GM19351 (cell line): Measurements from ENCODE around the gene TRPV5.

Experiments
- ATAC-seq: cut with Tn5 transposase; IDR thresholded peaks from one replicate; pipeline ENCODE4 v1.9.1; 2021; ENCODE audit warnings: mild to moderate bottlenecking, moderate library complexity; ENCODE audit not compliant: unreplicated experiment

The TRPV5 gene

DNA sequence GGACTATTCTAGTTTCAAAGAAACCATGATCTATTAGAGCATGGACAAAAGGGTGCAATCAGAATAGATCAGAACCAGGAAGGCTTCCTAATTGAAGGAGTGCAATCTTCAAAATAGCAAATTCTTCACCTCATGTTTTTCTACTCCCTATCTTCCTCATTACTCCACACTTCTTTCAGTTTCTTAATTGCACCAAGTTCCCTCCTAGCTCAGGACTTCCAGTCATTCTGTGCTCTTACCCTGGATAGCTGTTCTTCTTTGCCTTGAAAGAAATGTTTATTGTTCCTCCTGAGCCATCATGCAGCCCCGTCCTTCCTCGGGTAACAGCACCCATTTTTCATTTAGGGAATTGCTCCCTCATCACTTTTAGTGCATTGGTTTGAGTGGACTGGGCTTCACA lies 23.1 kb downstream of the TRPV5 start:
- ATAC-seq = no peak

GRCh38 chr7:142910031-142910433 lies 23.5 kb downstream of the TRPV5 start:
- no peak for ATAC-seq

DNA sequence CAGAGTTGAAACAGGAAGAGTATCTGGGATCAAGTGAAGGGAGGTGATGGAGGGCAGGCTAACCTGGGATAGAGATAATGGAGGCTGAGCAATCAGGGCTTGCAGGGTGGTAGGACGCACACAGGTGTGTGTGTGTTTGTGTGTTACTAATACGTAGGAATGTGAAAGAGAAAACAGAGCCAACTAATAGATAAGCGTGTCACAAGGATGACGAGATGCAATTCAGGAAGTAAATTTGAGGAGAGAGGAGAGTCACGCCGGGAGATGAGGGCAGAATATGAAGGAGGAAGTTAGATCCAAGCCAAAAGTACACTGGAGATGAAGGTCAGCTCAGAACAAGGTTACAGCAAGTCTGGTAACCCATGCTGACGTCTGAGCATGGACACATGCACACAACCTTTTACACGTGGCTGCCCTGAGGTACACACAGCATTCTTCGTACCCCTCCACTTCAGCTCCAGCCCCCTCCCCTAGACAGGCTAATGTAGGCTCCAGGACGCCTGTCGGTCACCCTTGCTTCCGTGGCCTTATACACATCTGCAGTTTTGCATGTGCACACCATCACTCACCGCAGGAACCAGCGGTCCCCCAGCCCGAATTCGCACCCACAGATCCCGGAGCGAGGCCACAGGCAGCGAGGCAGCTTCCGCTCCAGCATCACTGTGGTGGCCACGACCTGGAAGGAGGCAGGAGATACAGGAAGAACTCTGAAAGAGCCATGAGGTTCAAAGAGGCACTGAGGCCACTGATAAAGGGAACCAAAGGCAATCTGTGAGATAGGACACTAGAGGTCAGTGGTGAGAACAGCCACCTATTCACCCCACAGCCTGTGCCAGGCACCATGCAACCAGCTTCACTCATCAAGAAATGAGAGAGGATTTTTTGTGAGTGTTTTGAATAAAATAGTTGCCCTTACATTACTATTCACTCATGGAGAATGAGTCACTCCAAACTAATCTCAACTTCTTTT lies 24.3 kb downstream of the TRPV5 start:
- peak; percentile 59 for ATAC-seq

- no peak for ATAC-seq
Measured at GRCh38 chr7:142908290-142908689, 25.3 kb downstream of the TRPV5 start.

DNA sequence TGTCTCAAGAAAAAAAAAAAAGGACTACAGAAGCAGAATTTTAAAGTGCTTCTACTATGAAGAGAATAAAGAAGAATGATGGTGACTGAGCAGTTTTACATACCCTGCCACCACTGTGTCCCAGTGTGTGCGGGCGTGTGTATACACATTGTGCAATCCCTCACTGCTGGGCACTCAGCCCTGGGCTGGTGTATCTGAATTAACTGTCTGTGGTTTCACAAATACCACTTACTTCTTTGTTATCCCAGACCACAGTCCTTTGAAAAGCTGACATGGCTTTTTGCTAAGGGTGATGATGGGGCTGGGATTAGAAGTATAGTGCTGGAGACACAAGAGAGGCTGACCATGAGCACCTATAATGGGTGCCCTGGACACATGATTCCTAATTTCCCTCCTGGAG lies 26.9 kb downstream of the TRPV5 start:
- ATAC-seq = no peak

- no peak for ATAC-seq
Measured at GRCh38 chr7:142905759-142906158, 27.8 kb downstream of the TRPV5 start.

DNA sequence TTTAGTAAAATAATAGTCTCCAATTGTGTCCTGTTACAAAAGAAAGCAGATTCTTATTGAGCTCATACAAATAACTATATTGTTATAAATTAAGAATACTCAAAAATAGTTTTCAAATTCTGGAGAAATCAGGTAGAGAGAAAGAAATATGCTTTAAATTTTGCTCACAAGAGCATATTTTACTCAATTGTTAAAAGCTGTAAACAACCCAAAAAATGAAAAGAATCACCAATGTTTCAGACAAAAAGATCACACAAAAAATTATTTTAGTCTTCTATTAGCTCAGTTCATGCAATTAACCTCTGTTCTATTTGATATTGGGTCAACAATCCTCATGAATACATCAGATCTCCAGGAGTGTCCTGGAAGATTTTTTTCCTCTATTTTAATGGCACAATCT lies 29.4 kb downstream of the TRPV5 start:
- no peak for ATAC-seq

DNA sequence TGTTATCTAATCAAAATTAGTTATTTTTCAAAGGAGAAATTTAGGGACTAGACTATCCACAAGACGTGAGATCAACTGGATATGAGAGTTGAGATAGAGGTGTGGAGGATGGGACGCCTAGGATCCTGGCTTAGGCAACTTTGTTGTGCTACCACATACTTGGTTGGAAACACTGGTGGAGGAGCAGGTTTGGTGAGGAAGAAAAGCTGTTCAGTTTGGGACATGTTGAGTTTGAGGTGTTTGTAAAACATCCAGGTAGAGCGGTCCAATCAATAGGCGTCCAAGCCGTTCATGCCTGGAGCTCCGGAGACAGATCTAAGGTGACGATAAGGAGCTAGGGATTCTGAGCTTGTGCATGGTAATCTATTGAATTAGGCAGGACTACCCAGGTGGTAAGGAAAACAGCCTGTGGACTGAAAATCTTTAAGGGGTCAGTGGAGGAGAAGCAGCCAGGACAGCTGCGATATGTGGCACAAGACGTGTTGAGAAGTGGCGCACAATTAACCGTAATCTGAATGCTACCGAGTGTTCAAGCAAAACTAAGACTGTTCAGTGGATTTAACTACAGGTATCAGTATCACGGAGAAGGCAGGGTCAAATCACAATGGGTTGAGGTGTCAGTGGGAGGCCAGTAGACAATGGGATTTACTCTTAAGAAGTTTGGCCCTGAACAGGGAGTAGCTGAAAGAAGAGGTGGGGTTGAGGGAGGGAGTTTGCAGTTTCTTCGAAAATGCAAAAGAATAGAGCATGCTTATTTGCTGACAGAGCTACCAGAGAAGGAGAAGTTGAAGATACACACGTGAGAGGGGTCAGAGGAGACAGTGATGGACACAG lies 31.9 kb downstream of the TRPV5 start:
- ATAC-seq = no peak

- ATAC-seq = no peak
Measured at GRCh38 chr7:142899661-142900060, 33.9 kb downstream of the TRPV5 start.

DNA sequence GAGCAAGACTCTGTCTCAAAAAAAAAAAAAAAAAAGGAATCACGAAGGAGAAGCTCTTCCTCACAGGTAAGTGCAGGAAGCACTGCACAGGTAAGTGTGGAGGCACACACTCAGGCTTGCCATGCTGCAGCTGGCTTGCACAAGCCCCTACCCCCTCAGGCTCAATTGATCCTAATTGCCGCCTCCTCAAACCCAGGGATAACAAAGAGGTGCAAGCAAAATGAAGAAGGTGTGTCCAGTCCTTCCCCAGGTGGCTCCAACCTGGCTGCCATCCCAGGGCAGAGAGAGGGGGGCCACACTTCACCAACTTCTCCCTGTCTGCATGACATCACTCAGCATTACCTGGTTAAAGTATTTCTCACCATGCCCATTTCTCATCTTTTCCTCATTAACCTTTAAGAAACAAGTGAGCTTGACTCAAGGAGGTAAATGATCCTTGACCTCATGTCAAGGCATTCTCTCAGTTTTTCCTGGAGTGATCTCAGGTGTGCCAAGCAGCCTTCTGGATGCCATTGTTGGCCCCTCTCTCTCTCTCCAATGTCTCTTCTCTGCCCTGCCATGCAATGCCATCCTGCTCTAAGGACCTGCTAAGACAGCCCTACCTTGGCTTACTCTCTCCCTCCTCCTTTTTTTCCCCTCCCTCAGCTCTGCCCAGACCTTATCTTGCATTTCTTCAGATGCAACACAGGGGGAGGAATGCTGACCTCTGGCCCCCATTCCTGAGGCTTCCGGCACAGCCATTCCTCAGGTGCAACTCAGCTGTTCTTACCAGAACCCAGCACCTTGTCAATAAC lies 35.0 kb downstream of the TRPV5 start:
- no peak for ATAC-seq

GRCh38 chr7:142897691-142898090 lies 35.9 kb downstream of the TRPV5 start:
- no peak for ATAC-seq

- no peak for ATAC-seq
Measured at GRCh38 chr7:142896741-142897379, 36.7 kb downstream of the TRPV5 start.

DNA sequence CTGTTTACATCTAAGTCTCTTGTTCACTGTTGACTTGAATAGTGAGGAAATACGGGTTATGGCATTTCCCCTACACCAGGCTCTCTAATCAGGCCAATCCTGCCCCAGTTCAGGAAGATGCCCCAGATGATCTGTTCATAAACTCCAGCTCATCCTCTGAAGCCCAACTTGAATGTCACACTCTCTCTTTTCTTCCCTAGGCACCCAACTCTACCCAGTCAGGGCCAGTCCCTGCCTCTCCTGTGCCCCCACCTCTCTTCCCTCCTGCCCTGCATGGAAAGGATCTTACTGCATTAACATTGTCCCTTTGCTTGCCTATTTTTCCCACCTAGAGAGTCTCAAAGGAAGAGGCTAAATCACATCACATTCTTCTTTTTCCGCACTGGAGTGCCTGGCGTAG lies 37.4 kb downstream of the TRPV5 start:
- no peak for ATAC-seq

GRCh38 chr7:142894985-142895593 lies 38.5 kb downstream of the TRPV5 start:
- ATAC-seq = no peak

- no peak for ATAC-seq
Measured at GRCh38 chr7:142894112-142894984, 39.2 kb downstream of the TRPV5 start.

DNA sequence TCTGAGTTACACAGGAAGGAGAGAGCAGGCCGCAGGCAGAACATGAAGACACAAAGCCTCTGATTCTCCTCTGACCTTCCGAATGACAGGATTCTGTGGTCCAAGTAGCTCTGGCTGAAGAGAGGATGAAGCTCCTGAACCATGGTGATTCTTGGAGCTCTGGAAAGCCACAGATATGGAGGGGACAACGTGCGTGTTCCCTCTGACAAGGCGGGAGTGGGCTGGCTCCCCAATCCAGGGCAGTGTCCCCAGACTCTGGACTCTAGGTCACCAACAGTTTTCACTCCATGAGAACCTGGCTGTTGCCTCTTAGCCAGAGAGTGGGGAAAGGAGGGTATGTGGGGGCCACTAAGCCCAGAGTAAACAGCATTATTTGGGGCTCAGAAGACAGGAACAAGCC lies 40.6 kb downstream of the TRPV5 start:
- ATAC-seq = no peak

DNA sequence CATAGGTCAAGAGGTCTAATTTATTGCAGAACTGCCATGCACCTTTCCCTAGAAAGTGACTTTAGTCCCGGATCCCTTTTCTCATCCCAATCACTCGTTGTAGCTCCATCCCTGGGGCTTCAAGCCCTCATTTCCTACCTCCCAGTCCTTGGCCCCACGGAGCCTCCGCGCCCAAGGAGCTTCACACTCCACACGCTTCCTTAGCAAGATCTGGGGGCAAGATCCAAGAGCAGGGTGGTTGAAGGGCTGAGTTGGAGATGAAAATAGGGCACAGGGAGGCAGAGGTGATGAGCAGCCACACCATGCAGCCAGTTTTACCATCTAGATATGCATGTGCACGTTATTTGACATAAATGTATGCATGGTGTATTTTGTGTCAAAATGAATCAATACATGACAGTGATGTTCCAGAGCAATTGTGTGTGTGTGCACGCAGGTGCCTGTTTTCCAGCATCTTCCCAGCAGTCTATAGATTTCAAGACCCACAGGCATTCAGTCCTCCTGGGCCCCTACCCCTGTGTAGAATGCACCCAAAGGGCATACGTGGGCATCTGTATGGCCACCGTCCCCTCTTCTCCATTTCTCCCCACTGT lies 42.0 kb downstream of the TRPV5 start:
- ATAC-seq = no peak

DNA sequence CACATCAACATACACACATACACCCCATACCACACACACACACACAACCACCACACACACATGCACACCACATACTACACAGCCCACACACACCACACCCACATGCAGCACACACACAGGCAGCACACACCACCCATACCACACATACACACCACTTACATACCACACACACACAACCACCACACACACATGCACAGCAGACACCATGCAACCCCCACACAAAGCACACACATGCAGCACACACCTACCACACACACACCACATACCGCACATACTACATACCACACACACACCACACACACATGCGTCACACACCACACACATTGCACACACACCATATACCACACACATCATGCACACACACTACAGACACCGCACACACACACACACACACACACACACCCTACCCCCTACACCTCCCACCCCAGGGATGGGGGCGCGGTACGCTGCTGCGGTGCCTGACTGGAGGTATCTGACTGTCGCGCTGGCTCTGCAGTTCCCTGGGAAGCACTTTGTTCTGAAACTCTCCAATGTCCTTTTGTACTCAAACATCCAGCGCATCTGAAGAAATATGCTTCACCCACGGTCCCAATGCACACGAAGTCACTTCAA lies 42.6 kb downstream of the TRPV5 start:
- ATAC-seq = no peak
